Neuronal stem cell (in vitro differentiated cells): Measurements from ENCODE around the gene IFT122.

Experiments used
- DNase-seq: peaks from one replicate; pipeline ENCODE4 v3.0.0-alpha.2; 2013; ENCODE audit warnings: low spot score
- H2AFZ ChIP-seq: one replicate; pipeline ENCODE4 v1.6.1; 2013; ENCODE audit warnings: mild to moderate bottlenecking, low read length, inconsistent platforms
- H2AK5ac ChIP-seq: 2 replicates; pipeline ENCODE4 v1.6.1; 2013; ENCODE audit warnings: low read depth, mild to moderate bottlenecking, inconsistent platforms, low read length, moderate library complexity, mixed read lengths
- H2BK120ac ChIP-seq: 2 replicates; pipeline ENCODE4 v1.6.1; 2013; ENCODE audit warnings: low read depth, mild to moderate bottlenecking, inconsistent platforms, low read length, moderate library complexity, mixed read lengths
- H2BK12ac ChIP-seq: one replicate; pipeline ENCODE4 v1.6.1; 2013; ENCODE audit warnings: low read length, inconsistent platforms
- H2BK15ac ChIP-seq: 2 replicates; pipeline ENCODE4 v1.6.1; 2013; ENCODE audit warnings: mild to moderate bottlenecking, low read length, inconsistent platforms, mixed read lengths
- H2BK5ac ChIP-seq: one replicate; pipeline ENCODE4 v1.6.1; 2013; ENCODE audit warnings: inconsistent platforms, mild to moderate bottlenecking, low read length, moderate library complexity
- H3K14ac ChIP-seq: one replicate; pipeline ENCODE4 v1.6.1; 2013; ENCODE audit warnings: low read length, inconsistent platforms
- H3K18ac ChIP-seq: 2 replicates; pipeline ENCODE4 v1.6.1; 2013; ENCODE audit warnings: low read length, inconsistent platforms
- H3K23ac ChIP-seq: 2 replicates; pipeline ENCODE4 v1.6.1; 2013; ENCODE audit warnings: low read depth, mild to moderate bottlenecking, mixed read lengths, low read length, inconsistent platforms; ENCODE audit not compliant: poor library complexity
- H3K27ac ChIP-seq: replicated peaks from 3 replicates; pipeline ENCODE4 v1.5.1; 2013; ENCODE audit warnings: low read length, inconsistent platforms
- H3K27me3 ChIP-seq, 3 experiments: 2 replicates each; pipeline ENCODE4 v1.6.1; 2013; ENCODE audit warnings: low read length in 3 of 3, mild to moderate bottlenecking in 2 of 3, inconsistent platforms in 1 of 3, low read depth in 1 of 3, mixed read lengths in 1 of 3, moderate library complexity in 1 of 3; ENCODE audit not compliant: control insufficient read depth in 3 of 3, insufficient read depth in 3 of 3
- H3K36me3 ChIP-seq, 2 donors: replicated peaks in 1 of 2; 2 replicates each; pipeline ENCODE4 v1.6.1; 2013; ENCODE audit warnings: low read length in 2 of 2; ENCODE audit not compliant: control insufficient read depth in 2 of 2, insufficient read depth in 2 of 2
- H3K4ac ChIP-seq: 2 replicates; pipeline ENCODE4 v1.6.1; 2013; ENCODE audit warnings: inconsistent platforms, mild to moderate bottlenecking, low read length, moderate library complexity
- H3K4me1 ChIP-seq, 2 donors: 1 replicate in 1 of 2; 2 replicates in 1 of 2; pipeline ENCODE4 v1.6.1; 2013; ENCODE audit warnings: low read length in 2 of 2, low read depth in 1 of 2; ENCODE audit not compliant: control insufficient read depth in 2 of 2, insufficient read depth in 1 of 2
- H3K4me2 ChIP-seq: one replicate; pipeline ENCODE4 v1.6.1; 2013; ENCODE audit warnings: mild to moderate bottlenecking, low read length, inconsistent platforms; ENCODE audit not compliant: insufficient read depth, poor library complexity, severe bottlenecking
- H3K4me3 ChIP-seq, 2 donors: 2 replicates each; pipeline ENCODE4 v1.5.1; 2013; ENCODE audit warnings: low read length in 2 of 2, mild to moderate bottlenecking in 2 of 2, inconsistent platforms in 1 of 2, moderate library complexity in 1 of 2
- H3K79me1 ChIP-seq: one replicate; pipeline ENCODE4 v1.6.1; 2013; ENCODE audit warnings: low read depth, mild to moderate bottlenecking, inconsistent platforms, low read length, moderate library complexity
- H3K9ac ChIP-seq: one replicate; pipeline ENCODE4 v1.6.1; 2013; ENCODE audit warnings: mild to moderate bottlenecking, low read depth, low read length, inconsistent platforms; ENCODE audit not compliant: poor library complexity
- H3K9me3 ChIP-seq, 2 donors: replicated peaks in 1 of 2; 2 replicates each; pipeline versions ENCODE3 to v1.6.1; 2013; ENCODE audit warnings: low read length in 2 of 2, mild to moderate bottlenecking in 2 of 2, inconsistent platforms in 1 of 2, low read depth in 1 of 2, mixed read lengths in 1 of 2, moderate library complexity in 1 of 2; ENCODE audit not compliant: control insufficient read depth in 2 of 2, insufficient read depth in 1 of 2
- H4K8ac ChIP-seq: one replicate; pipeline ENCODE4 v1.6.1; 2013; ENCODE audit warnings: low read depth, mild to moderate bottlenecking, inconsistent platforms, low read length, moderate library complexity
- H4K91ac ChIP-seq: one replicate; pipeline ENCODE4 v1.6.1; 2013; ENCODE audit warnings: low read length, low read depth, mild to moderate bottlenecking, inconsistent platforms; ENCODE audit not compliant: poor library complexity
- WGBS, 2 donors: extraction: QIAGEN DNeasy Blood & Tissue Kit; methylation state at CpG; one replicate each; pipeline ENCODE4 v1.1.7; 2013; ENCODE audit warnings: missing lambda C conversion rate in 2 of 2, mixed read lengths in 1 of 2; ENCODE audit not compliant: insufficient read length in 2 of 2, insufficient replicate concordance in 1 of 2; ENCODE audit errors: extremely low coverage in 2 of 2; 5-methylcytosine and 5-hydroxymethylcytosine counted together

Gene IFT122

GRCh38 chr3:129439226-129439816, 703 bp upstream of the IFT122 start:
- Histone ChIP-seq H3K27ac (peak overlapping the region; percentile 93), H2BK5ac (peak overlapping the region; percentile 55), H3K14ac (peak overlapping the region; percentile 48), H3K4me1 (peaks cover 7 to 22% of the 10 kb centered on the region in 2 donors), H2BK12ac (no peak overlapping the region), H3K4me2 (no peak overlapping the region), H3K4ac (no peak overlapping the region), H2BK120ac (peak overlapping the region; percentile 32), H2AFZ (peak overlapping the region; percentile 93), H3K9ac (peak overlapping the region; percentile 87), H3K79me1 (no peaks in the 10 kb centered on the region), H3K4me3 (peak overlapping the region; percentile 85 to 88), H2AK5ac (peak overlapping the region; percentile 6), H3K23ac (peak overlapping the region; percentile 76), H3K36me3 (peaks cover 8 to 43% of the 10 kb centered on the region in 2 donors), H3K9me3 (no peaks in the 10 kb centered on the region), H4K8ac (no peak overlapping the region), H2BK15ac (peak overlapping the region; percentile 64), H3K27me3 (no peaks in the 10 kb centered on the region), H4K91ac (no peak overlapping the region), H3K18ac (peak overlapping the region; percentile 96)
- no peak for DNase-seq
- WGBS, 2 donors, result no CpG with 5 or more reads among the region's 17 CpGs

- Histone ChIP-seq H2BK15ac (peak overlapping the region; percentile 35), H3K4me3 (peak overlapping the region; percentile 85 to 92), H2BK5ac (peak overlapping the region; percentile 99), H2BK12ac (no peak overlapping the region), H3K4ac (peak overlapping the region; percentile 40), H3K27ac (peak overlapping the region; percentile 94), H2BK120ac (no peak overlapping the region), H4K8ac (no peak overlapping the region), H3K27me3 (no peaks in the 10 kb centered on the region), H3K23ac (peak overlapping the region; percentile 98), H3K14ac (peak overlapping the region; percentile 83), H3K9me3 (no peaks in the 10 kb centered on the region), H3K9ac (peak overlapping the region; percentile 93), H3K4me1 (peaks cover 7 to 22% of the 10 kb centered on the region in 2 donors), H2AFZ (peak overlapping the region; percentile 91), H2AK5ac (no peak overlapping the region), H4K91ac (no peak overlapping the region), H3K79me1 (no peaks in the 10 kb centered on the region), H3K4me2 (peak overlapping the region; percentile 69), H3K18ac (peak overlapping the region; percentile 97), H3K36me3 (peaks cover 8 to 29% of the 10 kb centered on the region in 2 donors)
- no CpG with 5 or more reads among the region's 9 CpGs for WGBS, 2 donors
- DNase-seq, result no peak
Observed at GRCh38 chr3:129440618-129441190, 680 bp downstream of the IFT122 start.

GRCh38 chr3:129441215-129441614, 1.2 kb downstream of the IFT122 start:
- Histone ChIP-seq H2BK12ac (no peak overlapping the region), H3K4ac (no peak overlapping the region), H2BK120ac (no peak overlapping the region), H3K27me3 (no peaks in the 10 kb centered on the region), H3K9me3 (no peaks in the 10 kb centered on the region), H3K14ac (no peak overlapping the region), H4K8ac (no peak overlapping the region), H3K4me1 (peaks cover 7 to 22% of the 10 kb centered on the region in 2 donors), H3K36me3 (peaks cover 6 to 24% of the 10 kb centered on the region in 2 donors), H2AK5ac (no peak overlapping the region), H3K79me1 (no peaks in the 10 kb centered on the region), H3K27ac (no peak overlapping the region), H3K23ac (no peak overlapping the region), H3K4me3 (peak overlapping the region in 1 of 2 donors; percentile 85), H3K4me2 (no peak overlapping the region), H4K91ac (no peak overlapping the region), H3K18ac (no peak overlapping the region), H2BK15ac (no peak overlapping the region), H2BK5ac (no peak overlapping the region), H3K9ac (no peak overlapping the region), H2AFZ (no peak overlapping the region)
- no CpG with 5 or more reads among the region's 9 CpGs for WGBS, 2 donors
- DNase-seq, result no peak

GRCh38 chr3:129441782-129442181, 1.8 kb downstream of the IFT122 start:
- Histone ChIP-seq H3K27me3 (no peaks in the 10 kb centered on the region), H2AFZ (no peak overlapping the region), H3K23ac (no peak overlapping the region), H4K91ac (no peak overlapping the region), H3K27ac (no peak overlapping the region), H3K4me1 (peaks cover 7 to 22% of the 10 kb centered on the region in 2 donors), H4K8ac (no peak overlapping the region), H2BK5ac (no peak overlapping the region), H3K4ac (no peak overlapping the region), H3K79me1 (no peaks in the 10 kb centered on the region), H2BK15ac (no peak overlapping the region), H3K18ac (no peak overlapping the region), H3K4me2 (no peak overlapping the region), H3K9ac (no peak overlapping the region), H2BK12ac (no peak overlapping the region), H2AK5ac (no peak overlapping the region), H3K9me3 (no peaks in the 10 kb centered on the region), H3K4me3 (no peak overlapping the region), H2BK120ac (no peak overlapping the region), H3K14ac (no peak overlapping the region), H3K36me3 (peaks cover 4 to 18% of the 10 kb centered on the region in 2 donors)
- DNase-seq, result no peak
- no CpG with 5 or more reads among the region's 4 CpGs for WGBS, 2 donors
